GM23248 (cell line): ENCODE results near the gene SPPL2B. TPM values are rescaled to one million over a fixed set of nuclear protein-coding genes. Genes with fewer than 3 reads are reported as not detected.

ENCODE experiments used
- DNase-seq: peaks from one replicate; pipeline ENCODE4 v3.0.0-alpha.2; 2015
- H2AFZ ChIP-seq: fragments of 200-600 bp; sonication (generic); 2 replicates; pipeline ENCODE4 v1.6.1; 2016; ENCODE audit warnings: antibody characterized with exemption
- H3F3A ChIP-seq: fragments of 200-600 bp; sonication (generic); 2 replicates; pipeline ENCODE4 v1.6.1; 2016; ENCODE audit warnings: mild to moderate bottlenecking, antibody characterized with exemption, mixed run types; ENCODE audit not compliant: insufficient read depth
- H3K27ac ChIP-seq: fragments of 200-600 bp; sonication (generic); 2 replicates; pipeline ENCODE4 v1.5.1; 2016; ENCODE audit warnings: mild to moderate bottlenecking
- H3K27me3 ChIP-seq: fragments of 200-600 bp; sonication (generic); replicated peaks from 2 replicates; pipeline ENCODE4 v1.6.1; 2016; ENCODE audit warnings: mild to moderate bottlenecking; ENCODE audit not compliant: insufficient read depth
- H3K36me3 ChIP-seq: fragments of 200-600 bp; sonication (generic); 2 replicates; pipeline ENCODE4 v1.6.1; 2016; ENCODE audit warnings: low read depth, mild to moderate bottlenecking
- H3K4me1 ChIP-seq: fragments of 200-600 bp; sonication (generic); 2 replicates; pipeline ENCODE4 v1.6.1; 2016; ENCODE audit warnings: mild to moderate bottlenecking; ENCODE audit not compliant: insufficient read depth
- H3K4me2 ChIP-seq: fragments of 200-600 bp; sonication (generic); one replicate; pipeline ENCODE4 v1.6.1; 2016; ENCODE audit warnings: mild to moderate bottlenecking; ENCODE audit not compliant: unreplicated experiment
- H3K4me3 ChIP-seq: fragments of 200-600 bp; sonication (generic); 2 replicates; pipeline ENCODE4 v1.5.1; 2016; ENCODE audit warnings: mild to moderate bottlenecking
- H3K79me2 ChIP-seq: fragments of 200-600 bp; sonication (generic); 2 replicates; pipeline ENCODE4 v1.6.1; 2016; ENCODE audit warnings: mild to moderate bottlenecking; ENCODE audit not compliant: insufficient read depth
- H3K9ac ChIP-seq: fragments of 200-600 bp; sonication (generic); 2 replicates; pipeline ENCODE4 v1.6.1; 2016; ENCODE audit warnings: mild to moderate bottlenecking
- H3K9me2 ChIP-seq: fragments of 200-600 bp; sonication (generic); 2 replicates; pipeline ENCODE4 v1.6.1; 2016; ENCODE audit warnings: mixed run types, mild to moderate bottlenecking, moderate library complexity; ENCODE audit not compliant: insufficient read depth
- H3K9me3 ChIP-seq: fragments of 200-600 bp; sonication (generic); one replicate; pipeline ENCODE4 v1.6.1; 2017; ENCODE audit warnings: low read depth
- H4K20me1 ChIP-seq: fragments of 200-600 bp; sonication (generic); 2 replicates; pipeline ENCODE4 v1.6.0; 2016; ENCODE audit not compliant: insufficient read depth
- EZH2 ChIP-seq: fragments of 200-600 bp; sonication (generic); IDR thresholded peaks from 2 replicates; pipeline ENCODE4 v1.6.1; 2018; ENCODE audit warnings: antibody characterized with exemption, mild to moderate bottlenecking; ENCODE audit not compliant: insufficient read depth, poor library complexity, severe bottlenecking
- EZH2phosphoT487 ChIP-seq: fragments of 200-600 bp; sonication (generic); IDR thresholded peaks from 2 replicates; pipeline ENCODE4 v1.6.1; 2018; ENCODE audit warnings: antibody characterized with exemption, moderate library complexity, mild to moderate bottlenecking, low read depth; ENCODE audit not compliant: insufficient read depth
- WGBS, 2 experiments: methylation state at CpG; one replicate each; pipeline ENCODE4 v1.1.6; 2015 to 2017; ENCODE audit warnings: low lambda C conversion rate in 2 of 2, low coverage in 1 of 2; ENCODE audit errors: missing lambda C conversion rate in 2 of 2; 5-methylcytosine and 5-hydroxymethylcytosine counted together
- in situ Hi-C: fragments of 300-500 bp; cut with MboI; formaldehyde crosslinking; loops from 2 replicates; pipeline ENCODE4 v1.15.0; 2020
- polyA plus RNA-seq: library from polyadenylated mRNA; unstranded; fragments of >200 nt; fragmentation: Nextera tagmentation; extraction: Ambion mirVana; gene quantifications from 2 replicates; pipeline ENCODE4 v1.2.1, GENCODE V29; 2016
- total RNA-seq: library from RNA; depleted of rRNA; stranded (reverse); fragments of >200 nt; shearing (Covaris generic); gene quantifications from 2 replicates; pipeline ENCODE4 v1.2.3, GENCODE V29; 2014

SPPL2B gene
- total and polyA plus RNA-seq, 2 experiments from 2014 or later: 38.9 to 43.0 TPM

DNA sequence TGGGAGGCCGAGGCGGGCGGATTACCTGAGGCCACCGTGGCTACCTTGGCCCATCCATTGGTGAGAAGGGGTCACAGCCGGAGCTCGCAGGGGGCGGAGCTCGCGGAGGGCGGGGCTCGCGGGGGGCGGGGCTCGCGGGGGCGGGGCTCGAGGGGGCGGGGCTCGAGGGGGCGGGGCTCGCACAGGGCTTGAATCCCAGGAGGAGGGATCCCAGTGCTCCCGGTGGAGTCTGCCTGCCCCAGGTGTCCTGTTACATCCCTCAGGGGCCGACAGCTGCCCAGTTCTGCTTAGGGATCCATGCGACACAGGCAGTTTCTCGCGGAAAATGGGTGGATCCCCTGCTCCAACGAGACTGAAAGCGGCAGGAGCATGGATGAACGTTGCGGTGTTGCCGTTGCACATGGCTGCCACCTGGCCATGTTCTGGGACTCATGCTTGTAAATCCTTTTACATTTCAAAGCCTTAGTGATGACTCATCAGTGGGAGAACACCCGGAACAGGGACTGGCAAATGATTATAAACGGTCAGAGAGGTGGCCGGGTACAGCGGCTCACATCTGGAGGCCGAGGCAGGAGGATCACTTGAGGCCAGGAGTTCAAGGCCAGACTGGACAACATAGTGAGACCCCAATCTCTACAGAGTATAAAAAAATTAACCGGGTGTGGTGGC is 56.7 kb downstream of the SPPL2B start:
- Histone ChIP-seq H3K36me3 (no peaks in the 10 kb centered on the region), H3K79me2 (no peaks in the 10 kb centered on the region), H3K27me3 (no peaks in the 10 kb centered on the region), H3K27ac (no peak overlapping the region), H2AFZ (peak overlapping the region; percentile 57; the same call in 1 of the 2 replicates), H3K9me2 (no peaks in the 10 kb centered on the region), H4K20me1 (no peaks in the 10 kb centered on the region), H3K9ac (no peak overlapping the region), H3K9me3 (no peaks in the 10 kb centered on the region), H3K4me3 (peak overlapping the region; percentile 57), H3F3A (peaks cover 6% of the 10 kb centered on the region; the same call in 1 of the 2 replicates), H3K4me2 (peak overlapping the region; percentile 72), H3K4me1 (peaks cover 10% of the 10 kb centered on the region)
- DNase-seq: peak; percentile 87
- whole genome bisulfite sequencing, 2 experiments: 13 to 19% methylated on average over 22 to 36 of the region's 37 CpGs
- TF ChIP-seq EZH2phosphoT487 (no peak), EZH2 (no peak)
- in situ Hi-C loops: loop anchor here (10.0 kb wide), 1 partner anchor 100 kb away; the partner anchor contains the start of gene PEAK3

DNA sequence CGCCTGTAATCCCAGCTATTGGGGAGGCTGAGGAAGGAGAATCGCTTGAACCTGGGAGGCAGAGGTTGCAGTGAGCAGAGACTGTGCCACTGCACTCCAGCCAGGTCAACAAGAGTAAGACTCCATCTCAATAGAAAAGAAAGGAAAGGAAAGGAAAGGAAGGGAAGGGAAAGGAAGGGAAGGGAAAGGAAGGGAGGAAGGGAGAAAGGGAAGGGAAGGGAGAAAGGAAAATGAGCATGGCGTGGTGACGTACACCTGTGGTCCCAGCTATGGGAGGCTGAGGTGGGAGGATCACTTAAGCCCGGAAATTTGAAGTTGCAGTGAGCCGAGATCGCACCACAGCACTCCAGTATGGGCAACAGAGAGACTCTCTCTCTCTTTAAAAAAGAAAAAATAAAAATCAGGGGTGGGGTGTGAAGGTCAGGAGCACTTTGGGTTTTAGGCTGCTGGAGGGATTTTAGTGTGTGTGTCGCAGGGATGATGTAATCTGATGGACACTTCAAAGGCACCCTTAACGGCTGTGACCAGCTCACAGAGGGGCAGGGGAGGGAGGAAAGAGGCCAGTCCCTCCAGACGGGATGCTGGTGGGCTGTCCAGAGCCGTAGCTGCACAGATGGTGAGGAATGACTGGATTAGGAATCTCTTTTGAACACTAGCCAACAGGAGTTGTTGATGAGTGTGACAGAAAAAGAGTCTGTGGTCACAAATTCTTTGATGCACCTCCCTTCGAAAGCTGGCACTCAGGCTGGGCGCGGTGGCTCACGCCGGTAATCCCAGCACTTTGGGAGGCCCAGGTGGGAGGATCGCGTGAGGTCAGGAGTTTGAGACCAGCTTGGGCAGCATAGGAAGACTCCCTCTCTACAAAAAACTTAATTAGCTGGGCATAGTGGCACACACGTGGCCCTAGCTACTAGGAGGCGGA is 59.1 kb downstream of the SPPL2B start:
- Histone ChIP-seq H3K79me2 (no peaks in the 10 kb centered on the region), H3K36me3 (no peaks in the 10 kb centered on the region), H3K9me3 (no peaks in the 10 kb centered on the region), H3K27me3 (no peaks in the 10 kb centered on the region), H4K20me1 (no peaks in the 10 kb centered on the region), H3K4me3 (no peak overlapping the region), H3K27ac (no peak overlapping the region), H3F3A (peaks cover 6% of the 10 kb centered on the region; the same call in 1 of the 2 replicates), H3K9ac (no peak overlapping the region), H3K4me2 (no peak overlapping the region), H2AFZ (no peak overlapping the region), H3K9me2 (no peaks in the 10 kb centered on the region), H3K4me1 (peaks cover 10% of the 10 kb centered on the region)
- in situ Hi-C loops: loop anchor here (10.0 kb wide), 1 partner anchor 103 kb away; the partner anchor contains the start of gene PEAK3
- TF ChIP-seq EZH2 (no peak), EZH2phosphoT487 (no peak)
- WGBS, 2 experiments: 66 to 67% methylated on average over 20 of the region's 20 CpGs
- DNase-seq: no peak

DNA sequence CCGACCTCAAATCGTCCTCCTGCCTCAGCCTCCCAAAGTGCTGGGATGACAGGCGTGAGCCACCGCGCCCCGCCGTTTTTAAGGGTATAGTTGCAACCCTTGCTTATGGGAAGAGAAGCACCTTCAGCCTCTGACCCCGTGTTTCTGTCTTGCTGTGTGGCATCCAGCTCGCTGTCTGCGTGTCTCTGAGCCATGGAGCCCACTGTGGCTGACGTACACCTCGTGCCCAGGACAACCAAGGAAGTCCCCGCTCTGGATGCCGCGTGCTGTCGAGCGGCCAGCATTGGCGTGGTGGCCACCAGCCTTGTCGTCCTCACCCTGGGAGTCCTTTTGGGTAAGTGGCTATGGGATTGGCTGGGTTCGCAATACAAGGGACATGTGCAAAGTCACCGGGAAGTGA is 61.1 kb downstream of the SPPL2B start:
- H3K36me3 ChIP-seq: no peaks in the 10 kb centered on the region
- DNase-seq: no peak
- in situ Hi-C loops: loop anchor here (10.0 kb wide), 1 partner anchor 105 kb away; the partner anchor contains the start of gene PEAK3
- no peaks in the 10 kb centered on the region; the same call in 1 of the 2 replicates for H3F3A ChIP-seq
- no peaks in the 10 kb centered on the region for H3K4me1 ChIP-seq
- H3K4me3 ChIP-seq: no peak overlapping the region
- H3K79me2 ChIP-seq: no peaks in the 10 kb centered on the region
- H3K9me3 ChIP-seq: no peaks in the 10 kb centered on the region
- no peaks in the 10 kb centered on the region for H3K9me2 ChIP-seq
- no peak overlapping the region for H3K4me2 ChIP-seq
- 72 to 76% methylated on average over 20 to 21 of the region's 21 CpGs for whole genome bisulfite sequencing, 2 experiments
- no peaks in the 10 kb centered on the region for H4K20me1 ChIP-seq
- TF ChIP-seq EZH2phosphoT487: no peak
- TF ChIP-seq EZH2: no peak
- no peak overlapping the region for H3K9ac ChIP-seq
- H3K27me3 ChIP-seq: no peaks in the 10 kb centered on the region
- no peak overlapping the region for H2AFZ ChIP-seq
- no peak overlapping the region for H3K27ac ChIP-seq

DNA sequence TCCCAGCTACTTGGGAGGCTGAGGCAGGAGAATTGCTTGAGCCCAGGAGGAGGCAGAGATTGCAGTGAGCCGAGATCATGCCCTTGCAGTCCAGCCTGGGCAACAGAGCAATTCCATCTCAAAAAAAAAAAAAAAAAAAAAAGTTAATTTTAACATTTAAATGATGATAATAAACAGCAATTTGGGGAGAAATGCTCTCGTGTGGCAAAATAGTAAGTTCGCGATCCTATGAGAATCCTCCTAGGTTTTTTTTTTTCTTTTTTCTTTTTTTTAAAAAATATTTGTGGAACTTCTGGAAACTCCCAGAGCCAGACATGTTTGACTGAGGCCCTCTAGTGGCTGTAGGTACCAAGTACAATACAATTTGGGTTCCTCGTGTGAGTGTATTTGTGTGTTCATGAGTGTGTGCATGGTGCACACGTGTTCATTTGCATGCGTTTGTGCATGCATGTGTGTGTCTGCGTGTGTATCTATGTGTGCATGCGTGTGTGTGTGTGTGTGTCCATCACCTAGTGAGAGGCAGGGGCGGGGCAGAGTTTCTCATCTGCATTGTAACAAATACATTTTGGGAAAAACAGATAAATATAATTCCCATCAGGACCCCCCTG is 62.7 kb downstream of the SPPL2B start:
- no peak for TF ChIP-seq EZH2
- TF ChIP-seq EZH2phosphoT487: no peak
- Histone ChIP-seq H3F3A (no peaks in the 10 kb centered on the region), H3K9me2 (no peaks in the 10 kb centered on the region), H3K9me3 (no peaks in the 10 kb centered on the region), H3K4me1 (no peaks in the 10 kb centered on the region), H3K4me3 (no peak overlapping the region), H3K4me2 (no peak overlapping the region), H3K9ac (no peak overlapping the region), H3K36me3 (no peaks in the 10 kb centered on the region), H3K79me2 (no peaks in the 10 kb centered on the region), H4K20me1 (no peaks in the 10 kb centered on the region), H2AFZ (no peak overlapping the region), H3K27me3 (no peaks in the 10 kb centered on the region), H3K27ac (no peak overlapping the region)
- in situ Hi-C loops: loop anchor here (10.0 kb wide), 1 partner anchor 236 kb away; the partner anchor contains the start of gene AP3D1
- WGBS, 2 experiments: 4 to 11% methylated on average over 9 to 10 of the region's 10 CpGs
- DNase-seq: peak; percentile 84
